HG03520 (cell line): ENCODE measurements around the gene CERK.

Experiments
- ATAC-seq: cut with Tn5 transposase; IDR thresholded peaks from one replicate; pipeline ENCODE4 v1.9.1; 2021; ENCODE audit warnings: mild to moderate bottlenecking, moderate library complexity; ENCODE audit not compliant: unreplicated experiment

The CERK gene

GRCh38 chr22:46664301-46664855 is 73.7 kb downstream of the CERK start:
- ATAC-seq = no peak

GRCh38 chr22:46663436-46664100 is 74.5 kb downstream of the CERK start:
- ATAC-seq = no peak

DNA sequence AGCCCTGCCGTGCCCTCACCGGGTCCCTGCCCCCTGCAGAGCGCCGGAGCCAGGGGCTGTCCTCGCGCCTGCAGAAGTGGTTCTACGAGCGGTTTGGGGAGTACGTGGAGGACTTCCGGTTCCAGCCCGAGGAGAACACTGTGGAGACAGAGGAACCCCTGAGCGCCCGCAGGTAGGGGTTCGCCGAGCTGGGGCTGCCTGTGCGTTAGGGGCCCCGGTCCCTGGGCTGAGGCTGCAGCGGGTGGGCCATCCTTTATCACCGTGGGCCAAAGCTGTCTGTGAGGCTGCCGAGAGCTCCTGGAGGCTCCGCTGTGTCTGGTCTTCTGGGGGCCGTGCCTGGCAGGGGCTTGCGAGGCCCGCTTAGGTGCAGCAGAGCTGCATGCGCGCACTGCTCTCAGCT is 75.1 kb downstream of the CERK start:
- no peak for ATAC-seq

- ATAC-seq = no peak
These were observed 75.8 kb downstream of the CERK start for GRCh38 chr22:46662226-46662625.

DNA sequence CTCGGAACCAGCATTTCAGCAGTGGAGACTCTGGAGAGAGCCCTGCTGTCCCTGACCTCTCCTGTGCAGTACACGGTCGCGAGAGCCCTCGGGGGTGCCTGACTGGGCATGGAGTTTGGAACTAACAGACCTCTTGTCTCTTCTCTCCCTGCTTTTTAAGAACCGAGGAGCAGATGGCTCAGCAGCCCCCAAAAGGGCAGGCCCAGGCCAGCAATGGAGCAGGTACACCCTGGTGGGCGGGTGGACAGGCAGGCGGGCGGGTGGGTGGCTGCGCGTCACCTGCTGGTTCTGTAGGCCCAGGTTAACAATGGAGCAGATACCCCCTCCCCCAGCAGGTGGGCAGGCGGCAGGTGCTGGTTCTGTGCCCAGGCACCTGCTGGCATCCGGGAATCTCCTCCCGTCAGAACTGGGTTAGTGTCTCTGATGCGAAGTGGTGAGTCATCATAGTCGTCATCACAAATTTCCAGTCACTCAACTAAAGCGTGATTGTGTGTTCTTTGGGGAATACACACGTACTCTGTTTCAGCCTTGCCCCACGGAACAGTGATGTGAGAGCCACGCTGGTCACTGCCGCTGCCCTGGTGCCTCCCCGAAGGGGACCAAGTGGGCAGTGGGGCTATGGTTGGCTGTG is 76.7 kb downstream of the CERK start:
- ATAC-seq = no peak

GRCh38 chr22:46660604-46661201 is 77.3 kb downstream of the CERK start:
- no peak for ATAC-seq

GRCh38 chr22:46659791-46660186 is 78.3 kb downstream of the CERK start:
- no peak for ATAC-seq

DNA sequence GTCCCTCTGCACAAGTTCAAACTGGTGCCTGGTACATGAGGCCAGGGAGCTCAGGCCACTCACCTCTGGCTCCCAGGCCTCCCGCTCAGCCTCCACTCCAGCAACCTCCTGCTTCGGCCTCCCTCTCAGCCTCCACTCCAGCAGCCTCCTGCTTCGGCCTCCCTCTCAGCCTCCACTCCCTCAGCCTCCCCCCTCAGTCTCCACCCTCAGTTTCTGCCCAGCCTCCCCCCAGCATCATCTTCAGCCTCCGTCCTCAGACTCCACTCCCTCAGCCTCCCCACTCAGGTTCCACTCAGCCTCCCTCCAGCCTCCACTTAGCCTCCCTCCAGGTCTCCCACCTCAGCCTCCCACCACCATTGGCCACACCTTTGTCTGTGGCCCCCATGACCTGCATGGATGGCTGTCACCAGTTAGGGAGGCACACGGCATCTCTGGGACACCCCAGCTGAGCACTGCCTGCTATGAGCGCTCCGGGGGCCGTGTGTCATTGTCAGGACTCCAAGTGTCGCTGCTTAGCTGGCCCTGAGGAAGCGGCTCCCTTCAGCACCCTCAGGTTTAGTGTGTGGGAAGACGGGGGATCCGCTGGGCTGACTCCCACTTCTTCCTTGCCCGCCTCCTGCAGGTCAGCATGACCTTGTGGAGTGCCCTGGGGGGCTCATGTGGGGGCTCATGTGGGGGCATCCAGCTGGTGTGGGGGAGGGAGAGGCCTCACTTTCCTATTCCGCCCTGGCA is 78.8 kb downstream of the CERK start:
- no peak for ATAC-seq

GRCh38 chr22:46657996-46658947 is 79.8 kb downstream of the CERK start:
- no peak for ATAC-seq

DNA sequence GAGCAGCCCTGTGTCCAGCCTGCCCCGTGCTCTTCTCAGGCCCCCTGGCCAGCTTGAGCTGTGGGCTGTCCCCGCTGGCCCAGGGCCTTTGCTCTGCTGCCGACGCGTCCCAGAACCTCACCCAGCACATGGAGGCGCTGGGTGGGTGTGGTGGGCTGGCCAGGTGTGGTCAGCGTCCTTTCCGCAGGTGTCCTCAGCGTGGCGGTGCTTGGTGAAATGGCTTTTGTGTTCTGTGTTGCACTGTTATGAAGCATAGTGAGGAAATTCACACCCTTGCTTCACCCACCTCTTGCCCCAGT is 80.4 kb downstream of the CERK start:
- ATAC-seq = no peak

- ATAC-seq = no peak
These were observed 81.0 kb downstream of the CERK start for GRCh38 chr22:46656856-46657654.

- ATAC-seq = no peak
These were observed 82.0 kb downstream of the CERK start for GRCh38 chr22:46655861-46656608.

DNA sequence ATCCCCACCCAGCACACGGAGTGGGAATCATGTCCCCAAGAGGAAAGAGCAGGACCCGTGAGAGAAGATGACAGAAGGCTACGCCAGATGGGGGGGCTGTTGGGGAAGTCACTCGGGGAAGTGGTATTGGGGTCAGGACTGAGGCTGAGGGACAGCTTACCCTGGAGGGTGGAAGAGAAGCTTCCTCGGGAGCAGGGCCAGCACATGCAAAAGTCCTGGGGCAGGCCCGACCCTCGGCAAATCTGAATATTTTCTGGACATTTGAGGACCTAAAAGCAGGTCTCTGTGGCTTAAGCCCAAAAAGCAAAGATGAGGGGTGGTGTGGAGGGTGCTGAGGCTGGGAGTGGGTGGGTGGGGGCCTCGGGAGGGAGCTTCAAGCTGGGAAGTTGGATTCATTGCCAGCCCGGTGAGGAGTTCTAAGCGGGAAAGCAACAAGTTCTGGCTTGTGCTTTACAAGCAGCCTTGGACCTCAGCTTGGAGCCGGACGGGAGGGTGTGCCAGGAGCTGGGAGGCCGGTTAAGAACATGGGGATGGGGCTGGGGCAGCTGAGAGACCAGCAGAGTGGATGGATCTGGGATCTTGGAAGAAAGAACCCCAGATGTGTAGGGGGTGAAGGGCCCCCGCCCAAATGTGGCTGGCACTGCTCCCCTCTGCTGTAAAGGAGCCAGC is 83.0 kb downstream of the CERK start:
- no peak for ATAC-seq

DNA sequence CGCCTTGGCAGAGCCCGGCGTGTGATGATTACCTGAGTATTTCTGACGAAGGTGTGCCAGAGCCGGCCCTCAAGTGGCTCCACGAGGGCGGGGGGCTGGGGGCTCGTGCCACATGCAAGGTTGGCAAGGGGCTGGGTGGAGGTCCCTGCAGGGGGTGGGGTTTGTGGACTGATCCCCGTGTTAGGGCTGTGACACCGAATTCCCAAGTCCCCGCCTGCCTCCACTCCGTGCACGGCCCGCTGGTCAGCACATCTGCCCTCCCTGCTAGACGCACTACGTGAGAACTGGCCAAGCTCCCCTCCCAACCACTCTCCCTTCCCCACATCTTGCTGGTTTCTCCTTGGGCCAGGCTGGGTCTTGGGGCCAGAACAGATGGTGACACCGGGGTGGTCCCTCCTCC is 83.6 kb downstream of the CERK start:
- no peak for ATAC-seq

GRCh38 chr22:46653596-46653995 is 84.5 kb downstream of the CERK start:
- no peak for ATAC-seq

DNA sequence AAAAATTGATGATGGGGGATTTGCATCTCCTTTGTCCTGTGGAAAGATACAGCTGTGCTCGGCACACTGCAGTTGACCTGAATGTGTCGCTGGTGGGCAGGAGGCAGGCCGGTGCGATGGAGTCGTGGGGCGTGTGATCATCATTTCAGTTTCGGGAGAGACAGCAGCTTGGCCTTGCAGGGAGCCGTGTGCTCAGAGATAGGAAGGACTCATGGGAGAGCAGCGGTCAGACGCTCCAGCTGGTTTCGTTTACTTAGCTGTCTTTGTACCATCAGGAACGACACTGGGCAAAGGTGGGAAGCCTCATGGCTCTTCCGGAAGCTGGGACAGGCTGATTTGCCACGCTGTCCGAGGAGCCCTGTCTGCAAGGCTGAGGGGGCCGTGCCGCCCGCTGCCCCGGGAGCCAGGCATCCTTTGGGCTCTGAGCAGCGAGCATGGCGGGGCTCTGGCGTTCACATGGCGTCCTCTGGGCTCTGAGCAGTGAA is 85.2 kb downstream of the CERK start:
- no peak for ATAC-seq

DNA sequence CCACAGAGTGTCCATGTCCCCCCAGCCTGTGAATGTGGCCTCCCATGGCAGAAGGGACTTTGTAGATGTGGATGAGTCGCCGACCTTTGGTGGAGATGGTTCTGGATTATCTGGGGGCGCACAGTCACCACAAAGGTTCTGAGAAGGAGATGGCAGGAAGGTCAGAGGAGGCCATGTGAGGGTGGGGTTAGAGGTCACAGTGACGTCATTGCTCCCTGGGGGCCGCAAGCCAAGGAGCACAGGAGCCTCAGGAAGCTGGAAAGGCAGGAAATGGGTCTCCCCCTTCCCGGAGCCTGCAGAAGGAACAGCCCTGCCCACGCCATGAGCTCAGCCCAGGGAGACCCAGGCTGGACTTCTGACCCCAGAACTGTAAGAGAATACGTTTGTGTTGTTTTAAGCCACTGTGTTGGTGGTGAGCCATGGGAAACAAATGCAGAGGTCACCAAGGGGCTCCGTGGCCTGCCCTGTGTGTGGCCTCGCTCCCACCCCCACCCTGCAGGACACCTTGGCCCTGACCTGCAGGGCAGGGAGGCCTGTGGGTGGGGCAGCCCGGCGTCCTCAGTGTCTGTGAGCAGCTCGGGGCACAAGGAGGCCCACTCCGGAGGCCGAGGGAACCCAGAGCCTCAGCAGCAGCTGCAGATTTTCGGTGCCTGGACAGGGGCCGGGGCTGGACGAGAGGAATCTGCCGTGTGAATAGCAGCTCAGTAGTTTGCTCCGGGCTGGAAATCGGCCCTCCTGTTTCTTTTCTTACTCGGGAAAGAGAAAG is 85.8 kb downstream of the CERK start:
- no peak for ATAC-seq

DNA sequence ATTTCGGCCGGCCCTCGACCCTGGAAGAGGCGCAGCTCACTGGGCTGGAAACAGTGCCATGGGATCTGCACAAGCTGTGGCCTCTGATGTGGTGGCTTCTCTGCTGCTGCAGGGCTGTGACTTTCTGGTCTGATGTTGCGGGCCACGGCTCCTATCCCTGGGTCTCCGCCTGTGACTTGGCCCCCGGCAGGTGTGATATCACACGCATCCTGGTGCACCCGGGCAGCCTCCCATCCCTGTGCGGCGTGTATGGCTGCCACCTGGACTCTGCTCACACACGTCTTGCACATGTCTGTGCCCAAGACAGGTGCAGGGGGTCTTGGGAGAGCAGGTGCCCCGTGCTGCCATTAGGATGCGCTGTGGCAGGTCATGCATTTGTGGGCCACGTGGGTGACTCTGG is 86.7 kb downstream of the CERK start:
- ATAC-seq = no peak
